IMR-90 (cell line): ENCODE measurements around the gene HSPH1. TPM values are rescaled to one million over a fixed set of nuclear protein-coding genes. Genes with fewer than 3 reads are reported as not detected.

ENCODE experiments used
- ATAC-seq: fragments of 200-7000 bp; cut with Tn5 transposase; 2 replicates; pipeline ENCODE4 v1.9.1; 2020; ENCODE audit warnings: low read depth, mild to moderate bottlenecking, moderate library complexity
- BruUV-seq: library from RNA; stranded (reverse); fragments of 400-500 nt; replicated peaks from 2 replicates; lab custom pipeline; 2021; lab: Mats Ljungman, UMichigan
- CTCF ChIA-PET: fragments of 300-600 bp; formaldehyde crosslinking; extraction: SDS; loops from one replicate; lab custom pipeline; 2021; ENCODE audit warnings: antibody characterized with exemption; lab: Yijun Ruan, JAX
- POLR2A ChIA-PET: fragments of 300-600 bp; sonication (Branson Sonifier 250); formaldehyde crosslinking; loops from one replicate; lab custom pipeline; 2022; ENCODE audit warnings: antibody characterized with exemption; ENCODE audit not compliant: unreplicated experiment; lab: Charles Lee
- DNase-seq: peaks from one replicate; pipeline ENCODE4 v3.0.0; 2013
- H2AFZ ChIP-seq: replicated peaks from 2 replicates; pipeline ENCODE3; 2013; ENCODE audit warnings: low read length, mild to moderate bottlenecking; ENCODE audit not compliant: poor library complexity
- H2AK5ac ChIP-seq: 2 replicates; pipeline ENCODE4 v1.6.1; 2013; ENCODE audit warnings: low read depth, low read length, inconsistent platforms
- H2AK9ac ChIP-seq: replicated peaks from 2 replicates; pipeline ENCODE3; 2013; ENCODE audit warnings: mild to moderate bottlenecking, low read depth, low read length, moderate library complexity; ENCODE audit not compliant: poor library complexity
- H2BK120ac ChIP-seq: 2 replicates; pipeline ENCODE4 v1.6.1; 2013; ENCODE audit warnings: low read depth, low read length, inconsistent platforms
- H2BK15ac ChIP-seq: 3 replicates; pipeline ENCODE4 v1.6.1; 2013; ENCODE audit warnings: low read depth, low read length, inconsistent platforms
- H2BK20ac ChIP-seq: 2 replicates; pipeline ENCODE4 v1.6.1; 2013; ENCODE audit warnings: low read depth, mild to moderate bottlenecking, inconsistent platforms, low read length, moderate library complexity
- H2BK5ac ChIP-seq: 2 replicates; pipeline ENCODE4 v1.6.1; 2013; ENCODE audit warnings: mild to moderate bottlenecking, low read depth, low read length, inconsistent platforms; ENCODE audit not compliant: poor library complexity, severe bottlenecking
- H3K14ac ChIP-seq: replicated peaks from 2 replicates; pipeline ENCODE4 v1.6.1; 2013; ENCODE audit warnings: low read depth, low read length, inconsistent platforms
- H3K18ac ChIP-seq: 2 replicates; pipeline ENCODE4 v1.6.1; 2013; ENCODE audit warnings: low read depth, low read length, control low read depth
- H3K23ac ChIP-seq: 2 replicates; pipeline ENCODE4 v1.6.1; 2013; ENCODE audit warnings: low read depth, low read length, inconsistent platforms
- H3K27ac ChIP-seq: 2 replicates; pipeline ENCODE4 v1.5.1; 2013; ENCODE audit warnings: mild to moderate bottlenecking, control low read depth, low read length; ENCODE audit not compliant: insufficient read depth
- H3K27me3 ChIP-seq: 2 replicates; pipeline ENCODE4 v1.6.1; 2013; ENCODE audit warnings: low read length; ENCODE audit not compliant: control insufficient read depth, insufficient read depth
- H3K36me3 ChIP-seq: 2 replicates; pipeline ENCODE4 v1.6.1; 2013; ENCODE audit warnings: low read length, mixed read lengths; ENCODE audit not compliant: control insufficient read depth, insufficient read depth
- H3K4ac ChIP-seq: 2 replicates; pipeline ENCODE4 v1.6.1; 2013; ENCODE audit warnings: low read depth, low read length, inconsistent platforms
- H3K4me1 ChIP-seq: 2 replicates; pipeline ENCODE4 v1.6.1; 2013; ENCODE audit warnings: low read length, mixed read lengths; ENCODE audit not compliant: control insufficient read depth, insufficient read depth
- H3K4me2 ChIP-seq: 2 replicates; pipeline ENCODE4 v1.6.1; 2013; ENCODE audit warnings: low read depth, mild to moderate bottlenecking, control low read depth, low read length, moderate library complexity
- H3K4me3 ChIP-seq: 2 replicates; pipeline ENCODE4 v1.5.1; 2013; ENCODE audit warnings: low read depth, mild to moderate bottlenecking, control low read depth, low read length, moderate library complexity; ENCODE audit not compliant: insufficient read depth
- H3K56ac ChIP-seq: 2 replicates; pipeline ENCODE4 v1.6.1; 2013; ENCODE audit warnings: low read length, inconsistent platforms; ENCODE audit not compliant: insufficient read depth; ENCODE audit errors: extremely low read depth
- H3K79me1 ChIP-seq, 2 experiments: 2 replicates each; pipeline ENCODE4 v1.6.1; 2013; ENCODE audit warnings: low read length in 2 of 2, inconsistent platforms in 1 of 2, low read depth in 1 of 2
- H3K9ac ChIP-seq: 2 replicates; pipeline ENCODE4 v1.6.1; 2013; ENCODE audit warnings: low read depth, low read length, control low read depth
- H3K9me1 ChIP-seq: 2 replicates; pipeline ENCODE4 v1.6.1; 2013; ENCODE audit warnings: low read length, inconsistent platforms; ENCODE audit not compliant: insufficient read depth
- H3K9me3 ChIP-seq: 2 replicates; pipeline ENCODE4 v1.6.1; 2013; ENCODE audit warnings: low read length; ENCODE audit not compliant: control insufficient read depth, insufficient read depth
- H4K20me1 ChIP-seq: 2 replicates; pipeline ENCODE4 v1.6.1; 2013; ENCODE audit warnings: low read length, inconsistent platforms; ENCODE audit not compliant: insufficient read depth
- H4K5ac ChIP-seq: 2 replicates; pipeline ENCODE4 v1.6.1; 2013; ENCODE audit warnings: mild to moderate bottlenecking, low read depth, low read length, control low read depth
- H4K8ac ChIP-seq, 2 experiments: 2 replicates each; pipeline ENCODE4 v1.6.1; 2013; ENCODE audit warnings: low read depth in 2 of 2, low read length in 2 of 2, control low read depth in 1 of 2, inconsistent platforms in 1 of 2
- H4K91ac ChIP-seq: 2 replicates; pipeline ENCODE4 v1.6.1; 2013; ENCODE audit warnings: low read depth, low read length, inconsistent platforms; ENCODE audit not compliant: insufficient read depth
- MXI1 ChIP-seq: IDR thresholded peaks from 2 replicates; pipeline ENCODE4 v1.6.1; 2012; ENCODE audit warnings: low read depth, mild to moderate bottlenecking, low read length, moderate library complexity, borderline replicate concordance
- POLR2A ChIP-seq: IDR thresholded peaks from 2 replicates; pipeline ENCODE4 v1.6.1; 2012; ENCODE audit warnings: mild to moderate bottlenecking, low read depth, low read length
- WGBS, 2 experiments: methylation state at CpG; one replicate each; pipeline versions ENCODE4 v1.1.5 to v1.1.7; 2013; ENCODE audit warnings: missing lambda C conversion rate in 2 of 2; ENCODE audit not compliant: insufficient read length in 1 of 2; ENCODE audit errors: extremely low coverage in 2 of 2; 5-methylcytosine and 5-hydroxymethylcytosine counted together
- dilution Hi-C: fragments of 300-500 bp; cut with HindIII; formaldehyde crosslinking; loops from one replicate; pipeline ENCODE4 v1.14.3; 2018; ENCODE audit warnings: low sequenced_read_pairs; ENCODE audit not compliant: unreplicated experiment
- in situ Hi-C: fragments of 300-500 bp; cut with MboI; formaldehyde crosslinking; loops from 3 replicates; pipeline ENCODE4 v1.14.3; 2019; ENCODE audit warnings: low sequenced_read_pairs, inconsistent platforms, mixed read lengths
- intact Hi-C: fragments of 100-400 bp; cut with micrococcal nuclease; formaldehyde crosslinking; loops from 2 replicates; pipeline ENCODE4 v1.10.0; 2022
- polyA plus RNA-seq, 3 experiments: library from polyadenylated mRNA; depleted of rRNA; stranded (reverse); fragments of >200 nt; gene quantifications; 2 replicates each; pipeline ENCODE4 v1.2.3, GENCODE V29; 2012; ENCODE audit warnings: low replicate concordance in 1 of 3
- total RNA-seq: library from RNA; depleted of rRNA; stranded (reverse); fragments of >200 nt; gene quantifications from 2 replicates; pipeline ENCODE4 v1.2.3, GENCODE V29; 2012

Gene HSPH1
- total and polyA plus RNA-seq, 2 of the 4 experiments (the other 2 are of a cell fraction) = 36.8 to 40.3 TPM

GRCh38 chr13:31110617-31111016 lies 51.1 kb downstream of the HSPH1 start:
- H3K36me3 ChIP-seq = no peaks in the 10 kb centered on the region
- ATAC-seq (no peak), DNase-seq (no peak)
- ChIA-PET POLR2A (no interaction called here), CTCF (no interaction called here)
- no peaks in the 10 kb centered on the region for H3K79me1 ChIP-seq
- H4K91ac ChIP-seq = no peak overlapping the region
- H3K9me3 ChIP-seq = no peaks in the 10 kb centered on the region
- no peak overlapping the region for H3K56ac ChIP-seq
- H3K14ac ChIP-seq = no peak overlapping the region
- intact Hi-C loops = no loop called here
- TF ChIP-seq MXI1 (no peak), POLR2A (no peak)
- no peak overlapping the region for H2AFZ ChIP-seq
- no peaks in the 10 kb centered on the region for H3K9me1 ChIP-seq
- no peak overlapping the region for H3K4me3 ChIP-seq
- no peak overlapping the region for H4K8ac ChIP-seq
- no peak overlapping the region for H2BK5ac ChIP-seq
- no peak overlapping the region for H3K23ac ChIP-seq
- H3K4me2 ChIP-seq = no peak overlapping the region
- H3K9ac ChIP-seq = no peak overlapping the region
- H3K27ac ChIP-seq = no peak overlapping the region
- no peaks in the 10 kb centered on the region for H4K20me1 ChIP-seq
- H3K27me3 ChIP-seq = peaks cover 40% of the 10 kb centered on the region
- H3K4ac ChIP-seq = no peak overlapping the region
- no peak overlapping the region for H2BK15ac ChIP-seq
- no peak overlapping the region for H2AK9ac ChIP-seq
- H2BK20ac ChIP-seq = no peak overlapping the region
- no TSS peak for BruUV-seq
- dilution Hi-C loops = no loop called here
- H3K18ac ChIP-seq = no peak overlapping the region
- in situ Hi-C loops = no loop called here
- 87% methylated on average over 3 of the region's 10 CpGs; no CpG with 5 or more reads in 1 of the 2 experiments for WGBS, 2 experiments
- H2AK5ac ChIP-seq = no peak overlapping the region
- peaks cover 6% of the 10 kb centered on the region for H3K4me1 ChIP-seq
- no peak overlapping the region for H4K5ac ChIP-seq
- no peak overlapping the region for H2BK120ac ChIP-seq
